HT1080 (cell line): ENCODE data around the gene PROB1. TPM values are rescaled to one million over a fixed set of nuclear protein-coding genes. Genes with fewer than 3 reads are reported as not detected.
A peak's percentile ranks its signal among the peaks of the same experiment; 100 is the strongest.
"Not testable (repeated sequence)": the region's sequence is repeated elsewhere in the genome, so short reads cannot be mapped to it uniquely, and the experiment has no call there.

Experiments
- DNase-seq: peaks from one replicate; pipeline ENCODE4 v3.0.0-alpha.2; 2015; ENCODE audit warnings: low read depth
- total RNA-seq: library from RNA; depleted of rRNA; stranded (reverse); fragments of >200 nt; shearing (Covaris generic); gene quantifications from 2 replicates; pipeline ENCODE4 v1.2.3, GENCODE V29; 2014

Gene PROB1
- total RNA-seq, 1 experiment from 2014 or later, result 0.53 TPM

DNA sequence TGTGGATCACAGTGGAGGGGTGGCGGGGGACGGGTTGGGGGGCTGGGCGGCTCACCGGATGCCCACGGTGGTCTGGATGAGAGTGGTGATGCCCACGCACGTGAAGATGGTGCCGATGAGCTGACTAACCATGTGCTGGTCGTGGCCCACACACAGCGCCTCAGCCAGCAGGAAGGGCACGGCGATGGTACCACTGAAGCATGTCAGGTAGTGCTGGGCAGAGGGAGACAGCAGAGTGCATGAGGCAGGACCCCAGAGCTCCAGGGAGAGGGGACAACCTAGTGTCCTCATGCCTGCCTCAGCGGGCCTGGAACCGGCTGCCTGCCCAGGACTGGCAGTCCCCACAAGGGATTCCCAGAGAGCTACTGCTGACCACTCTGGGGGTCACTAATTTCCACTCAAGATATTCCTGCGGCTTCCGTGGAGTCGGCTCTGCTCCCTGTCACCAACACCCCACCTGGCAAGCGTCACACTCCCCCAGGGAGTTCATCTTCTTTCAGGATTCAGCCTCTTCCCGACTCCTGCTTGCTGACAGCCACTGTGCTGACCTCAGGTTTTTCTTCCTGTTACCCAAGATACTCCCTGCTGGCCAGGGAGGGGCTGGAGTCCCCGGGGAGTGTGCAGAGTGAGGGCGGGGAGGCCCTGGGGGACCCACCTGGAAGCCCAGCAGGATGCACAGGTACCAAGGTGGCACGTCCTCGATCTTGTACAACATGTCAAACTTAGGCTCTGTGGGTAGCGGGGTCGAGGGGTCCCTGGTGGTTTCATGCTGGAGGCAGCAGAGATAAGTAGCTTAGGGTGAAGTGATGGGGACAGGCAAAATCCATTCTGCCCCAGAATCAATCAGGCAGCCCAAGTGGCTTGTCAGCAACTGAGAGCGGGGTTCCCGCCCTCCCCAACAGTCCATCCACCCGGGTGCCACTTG, 12.8 kb downstream of the PROB1 start:
- no peak for DNase-seq

DNA sequence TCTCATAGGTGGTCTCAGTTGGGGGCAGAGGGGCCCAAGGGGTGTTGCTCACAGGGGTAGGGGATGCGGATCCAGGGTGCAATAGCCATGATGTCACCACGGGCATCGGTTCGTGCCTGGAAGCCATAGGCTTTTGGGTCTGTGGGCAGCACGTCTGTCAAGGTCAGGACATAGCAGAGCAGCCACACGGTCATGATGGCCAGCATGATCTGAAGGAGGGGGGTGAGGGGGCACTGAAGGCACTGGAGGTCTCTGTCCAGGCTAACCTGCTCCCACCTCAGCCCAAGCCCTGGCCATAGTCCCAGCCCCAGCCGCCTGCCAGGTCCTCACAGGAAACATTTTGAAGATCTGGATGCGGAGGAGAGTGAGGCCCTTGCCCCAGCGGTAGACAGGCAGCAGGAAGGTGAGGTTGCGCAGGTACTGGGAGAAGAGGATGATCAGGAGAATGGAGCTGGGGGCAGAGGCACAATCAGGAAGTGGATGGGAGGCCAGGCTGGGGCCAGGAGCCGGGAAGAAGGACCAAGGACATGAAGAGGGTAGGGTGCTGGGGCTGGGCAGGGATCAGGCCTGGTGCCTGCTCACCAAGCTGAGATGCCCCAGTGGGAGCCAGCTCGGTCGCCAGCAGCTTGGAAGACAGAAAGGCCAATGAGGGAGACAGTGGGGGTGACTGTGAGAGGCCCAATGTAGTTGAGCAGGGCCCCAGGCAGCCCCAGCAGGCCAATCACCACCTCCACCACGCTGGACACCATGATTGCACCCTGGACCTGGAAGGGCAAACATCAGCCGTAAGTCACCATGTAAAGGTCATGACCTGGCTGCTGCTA, 15.1 kb downstream of the PROB1 start:
- DNase-seq, result no peak

DNA sequence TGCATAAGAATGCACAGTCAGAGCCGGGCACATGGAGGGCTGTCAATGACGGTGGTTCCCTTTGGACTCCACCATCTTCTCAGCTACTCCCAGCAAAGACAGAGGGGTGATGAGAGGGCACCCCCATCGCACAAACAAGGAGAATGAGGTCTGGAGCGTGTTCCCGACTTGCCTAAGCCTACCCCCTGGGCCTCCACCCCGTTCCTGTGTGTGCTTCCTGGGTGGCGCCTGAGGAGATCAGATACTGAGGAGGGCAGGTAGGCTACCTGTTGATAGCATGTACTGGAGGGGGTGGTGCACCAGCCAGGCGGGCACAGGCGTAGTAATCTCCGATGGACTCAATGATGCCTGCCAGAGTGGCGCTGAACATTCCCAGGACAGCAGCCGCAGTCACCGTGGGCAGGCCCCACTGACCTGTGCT, 16.0 kb downstream of the PROB1 start:
- DNase-seq, result no peak

DNA sequence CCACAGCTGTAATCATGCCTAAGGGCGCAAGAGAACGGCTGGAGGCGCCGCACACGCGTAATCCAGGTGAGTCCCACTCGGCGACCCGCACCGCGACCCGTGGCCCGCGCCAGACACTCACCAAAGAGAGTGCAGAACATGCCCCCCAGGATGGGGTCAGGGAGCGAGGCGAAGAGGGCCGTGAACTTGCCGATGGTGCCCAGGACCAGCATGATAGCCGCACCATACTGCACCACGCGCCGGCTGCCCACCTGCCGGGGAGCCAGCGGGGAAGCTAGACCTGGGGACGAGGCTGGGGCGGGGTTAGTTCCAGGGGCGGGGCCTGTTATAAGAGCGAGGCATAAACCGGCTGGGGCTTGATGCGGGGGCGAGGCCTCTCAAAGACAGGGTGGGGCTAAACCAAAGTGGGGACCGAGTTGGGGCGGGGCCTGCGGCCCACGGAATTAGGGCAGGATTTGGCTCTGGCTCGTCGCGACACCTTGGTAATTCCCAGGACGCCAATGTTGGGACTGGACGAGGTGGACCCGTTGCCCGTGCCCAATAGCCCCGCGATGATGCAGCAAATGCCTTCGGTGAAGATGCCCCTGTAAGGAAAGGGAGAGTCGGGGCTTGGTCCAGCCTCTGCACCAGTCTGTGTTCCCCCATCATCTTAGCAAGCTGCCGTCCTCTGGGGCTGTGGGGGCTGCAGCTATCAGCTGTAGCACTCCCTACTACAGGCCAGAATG, 16.6 kb downstream of the PROB1 start:
- DNase-seq, result no peak

DNA sequence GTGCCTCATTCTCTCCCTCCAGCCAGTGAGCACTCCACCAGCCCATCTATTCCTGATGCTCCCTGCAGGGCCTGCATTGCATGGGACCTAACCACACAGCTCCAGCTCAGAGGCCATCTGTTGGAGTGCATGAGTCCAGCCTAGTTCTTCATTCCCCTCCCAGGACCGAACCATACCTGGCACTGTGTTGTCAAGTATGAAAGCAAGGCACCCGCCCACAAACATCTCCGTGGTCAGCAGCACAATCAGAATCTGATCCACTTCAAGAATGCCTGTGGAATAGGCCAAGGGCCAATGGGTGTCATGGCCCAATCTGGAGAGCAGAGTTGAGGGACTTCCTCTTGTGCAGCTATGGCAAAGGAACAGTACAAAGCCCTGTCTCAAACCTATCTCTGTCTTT, 17.7 kb downstream of the PROB1 start:
- DNase-seq, result no peak

DNA sequence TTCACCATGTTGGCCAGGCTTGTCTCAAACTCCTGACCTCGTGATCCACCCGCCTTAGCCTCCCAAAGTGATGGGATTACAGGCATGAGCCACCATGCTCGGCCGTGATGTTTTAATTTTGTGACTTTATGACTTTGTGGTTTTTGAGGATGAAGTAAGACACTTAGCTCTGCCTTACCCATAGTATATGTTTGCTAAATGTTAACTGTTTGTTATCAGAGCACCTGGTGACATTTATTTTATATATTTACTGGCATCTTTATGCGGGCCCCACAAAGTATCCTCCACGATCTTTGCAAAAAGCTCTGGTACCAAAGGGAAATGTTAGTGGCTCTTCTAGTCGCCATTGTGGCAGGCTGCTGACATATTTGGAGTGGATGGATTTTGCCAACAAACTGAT, 18.5 kb downstream of the PROB1 start:
- DNase-seq, result no peak

DNA sequence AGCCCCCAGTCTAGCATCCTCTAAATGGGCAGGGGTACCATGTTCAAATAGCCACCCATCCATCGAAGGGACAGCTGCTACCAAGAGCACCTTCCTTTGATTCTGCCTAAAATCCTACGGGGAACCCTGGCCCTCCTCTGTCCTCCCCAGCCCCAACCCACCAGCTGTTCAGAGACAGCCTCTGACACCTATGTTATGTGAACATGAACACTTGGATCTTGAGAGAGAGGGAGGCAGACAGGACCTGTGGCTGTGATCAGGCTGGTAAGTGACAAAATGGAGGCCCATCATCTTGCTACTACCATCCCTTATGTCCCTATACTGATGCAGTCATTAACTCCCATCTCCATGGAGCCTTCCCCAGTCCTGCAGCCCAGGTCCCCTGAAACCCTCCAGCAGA, 20.0 kb downstream of the PROB1 start:
- no peak for DNase-seq

DNA sequence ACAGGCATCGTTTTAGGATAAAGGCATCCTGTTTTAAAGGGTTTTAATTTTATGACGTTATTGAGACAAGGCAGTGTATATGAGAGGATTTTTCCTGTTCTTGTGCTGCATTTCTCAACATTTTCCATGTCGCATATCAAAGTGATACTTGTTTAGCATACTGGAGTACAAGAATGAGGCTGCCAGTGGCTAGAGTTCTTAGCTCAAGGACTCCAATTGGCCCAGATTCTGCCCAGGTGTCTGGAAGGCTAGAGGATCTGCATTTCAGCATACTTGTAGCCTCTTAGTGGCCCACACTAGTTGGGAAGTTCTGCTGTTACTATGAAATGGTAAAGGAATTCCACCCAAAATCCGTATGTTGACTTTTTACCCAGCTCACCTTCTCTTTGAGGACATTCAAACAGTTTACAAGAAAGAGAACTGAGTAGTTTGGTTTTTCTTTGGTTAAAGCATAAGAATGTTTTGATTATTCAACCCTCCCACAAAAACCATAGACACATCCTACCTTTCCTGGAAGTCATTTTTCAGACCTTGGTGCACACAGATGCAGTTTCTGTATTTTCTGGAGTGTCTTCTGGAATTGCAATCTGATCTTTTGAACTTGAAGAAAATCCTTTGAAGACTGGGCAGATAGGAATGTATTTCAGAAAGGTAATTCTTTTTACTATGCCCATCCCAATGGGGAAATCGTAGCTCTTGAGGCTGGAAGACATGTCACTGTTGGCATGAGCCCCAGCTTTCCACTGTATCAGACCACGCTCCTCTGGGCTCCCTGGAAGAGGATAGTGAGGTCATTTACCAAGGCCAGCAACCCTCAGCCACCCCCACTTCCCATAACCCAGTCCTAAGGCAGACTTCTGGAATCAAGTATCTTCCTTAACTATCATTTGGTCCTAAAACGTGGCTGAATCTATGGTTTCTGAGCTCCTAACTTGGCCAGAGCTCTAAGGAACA, 23.1 kb downstream of the PROB1 start:
- no peak for DNase-seq

DNA sequence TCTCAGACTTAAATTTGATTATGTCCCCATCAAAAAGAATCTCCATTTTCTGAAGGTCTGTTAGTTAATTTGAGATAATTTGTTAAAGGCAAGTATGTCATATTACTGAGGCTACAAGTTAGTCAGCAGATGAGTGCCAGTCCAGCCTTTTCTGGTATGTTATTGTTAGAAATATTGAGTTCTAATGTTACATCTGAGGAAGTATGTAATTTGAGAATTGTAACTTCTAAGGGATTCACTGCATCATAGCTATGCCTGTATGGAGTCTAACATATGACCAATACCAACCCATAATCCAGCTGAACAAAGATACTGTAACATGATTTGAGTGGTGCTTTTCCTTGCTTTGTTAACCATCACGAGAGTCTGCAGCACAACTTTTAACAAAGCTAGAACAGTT, 25.7 kb downstream of the PROB1 start:
- peak; percentile 35 for DNase-seq

DNA sequence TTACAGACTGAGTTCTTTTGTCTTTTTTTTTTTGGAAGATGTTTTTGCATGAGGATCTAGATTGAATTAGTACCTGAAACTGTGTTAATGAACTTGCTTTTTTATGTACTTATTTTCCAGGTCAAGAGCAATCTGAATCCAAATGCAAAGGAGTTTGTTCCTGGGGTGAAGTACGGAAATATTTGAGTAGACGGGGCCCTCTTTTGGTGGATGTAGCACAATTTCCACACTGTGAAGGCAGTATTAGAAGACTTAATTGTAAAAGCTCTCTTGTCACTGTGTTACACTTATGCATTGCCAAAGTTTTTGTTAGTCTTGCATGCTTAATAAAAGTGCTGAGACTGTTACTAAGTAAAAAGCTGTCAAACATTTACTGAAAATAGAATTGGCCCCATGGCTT, 26.3 kb downstream of the PROB1 start:
- no peak for DNase-seq

DNA sequence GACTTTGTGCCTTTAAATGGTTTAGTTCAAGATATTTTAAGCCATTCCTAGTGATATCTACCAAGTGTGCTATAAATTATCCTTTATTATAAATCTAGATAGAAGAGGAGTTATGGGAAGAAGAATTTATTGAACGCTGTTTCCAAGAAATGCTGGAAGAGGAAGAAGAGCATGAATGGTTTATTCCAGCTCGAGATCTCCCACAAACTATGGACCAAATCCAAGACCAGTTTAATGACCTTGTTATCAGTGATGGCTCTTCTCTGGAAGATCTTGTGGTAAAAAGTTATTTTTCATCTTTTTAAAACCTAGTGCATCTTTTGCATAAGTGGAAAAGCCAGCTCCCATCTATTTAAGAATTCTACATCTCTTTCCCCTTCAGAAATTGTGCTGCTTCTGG, 30.4 kb downstream of the PROB1 start:
- no peak for DNase-seq

DNA sequence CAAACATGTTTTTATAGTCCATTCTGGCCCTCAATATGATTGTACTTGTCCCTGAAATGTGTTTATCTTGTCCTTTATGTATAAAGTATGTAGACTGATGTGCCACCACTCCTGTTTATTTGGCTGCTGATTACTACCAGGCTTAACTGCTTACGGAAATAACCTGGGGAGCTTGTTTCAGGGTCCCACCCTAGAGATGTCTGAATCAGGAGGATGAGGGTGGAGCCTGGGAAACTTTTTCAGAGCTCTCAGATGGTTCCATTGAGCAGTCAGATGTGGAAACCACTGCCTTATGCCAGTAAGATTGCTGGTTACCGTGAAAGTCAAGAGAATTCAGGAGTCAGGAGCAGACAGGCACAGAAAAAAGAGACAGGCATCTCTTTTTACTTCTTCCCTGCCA, 31.0 kb downstream of the PROB1 start:
- no peak for DNase-seq

DNA sequence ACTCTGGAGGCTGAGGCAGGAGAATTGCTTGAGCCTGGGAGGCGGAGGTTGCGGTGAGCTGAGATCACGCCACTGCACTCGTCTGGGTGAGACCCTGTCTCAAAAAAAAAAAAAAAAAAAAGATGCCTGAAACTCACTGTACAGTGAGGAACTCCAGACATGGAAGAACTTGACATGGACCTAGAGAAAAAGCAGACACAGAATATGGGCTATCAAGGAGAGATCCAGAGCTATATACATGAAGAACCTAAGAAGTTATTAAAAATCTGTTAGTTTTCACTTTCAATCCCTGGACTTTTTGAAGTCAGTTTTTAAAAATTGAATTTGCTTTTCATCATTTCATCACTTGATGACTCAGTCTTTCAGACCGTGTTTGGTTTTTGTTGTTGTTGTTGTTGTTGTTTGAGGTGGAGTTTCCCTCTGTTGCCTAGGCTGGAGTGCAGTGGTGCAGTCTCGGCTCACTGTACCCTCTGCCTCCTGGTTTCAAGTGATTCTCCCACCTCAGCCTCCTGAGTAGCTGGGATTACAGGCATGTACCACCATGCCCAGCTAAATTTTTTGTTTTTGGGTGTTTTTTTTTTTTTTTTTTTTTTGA, 33.0 kb downstream of the PROB1 start:
- DNase-seq, result no peak

DNA sequence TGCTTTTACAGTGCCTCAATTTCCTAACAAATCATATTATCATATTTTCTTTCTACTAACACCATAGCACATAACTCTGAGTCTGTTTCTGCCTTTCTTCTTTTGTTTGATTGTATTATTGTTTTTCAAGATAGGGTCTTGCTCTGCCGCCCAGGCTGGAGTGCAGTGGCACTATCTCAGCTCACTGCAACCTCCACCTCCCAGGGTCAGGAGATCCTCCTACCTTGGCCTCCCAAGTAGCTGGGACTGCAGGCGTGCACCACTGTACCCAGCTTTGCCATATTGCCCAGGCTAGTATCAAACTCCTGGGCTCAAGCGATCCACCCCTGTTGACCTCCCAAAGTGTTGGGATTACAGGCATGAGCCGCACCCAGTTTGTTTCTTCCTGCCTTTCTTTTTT, 34.5 kb downstream of the PROB1 start:
- no peak for DNase-seq

DNA sequence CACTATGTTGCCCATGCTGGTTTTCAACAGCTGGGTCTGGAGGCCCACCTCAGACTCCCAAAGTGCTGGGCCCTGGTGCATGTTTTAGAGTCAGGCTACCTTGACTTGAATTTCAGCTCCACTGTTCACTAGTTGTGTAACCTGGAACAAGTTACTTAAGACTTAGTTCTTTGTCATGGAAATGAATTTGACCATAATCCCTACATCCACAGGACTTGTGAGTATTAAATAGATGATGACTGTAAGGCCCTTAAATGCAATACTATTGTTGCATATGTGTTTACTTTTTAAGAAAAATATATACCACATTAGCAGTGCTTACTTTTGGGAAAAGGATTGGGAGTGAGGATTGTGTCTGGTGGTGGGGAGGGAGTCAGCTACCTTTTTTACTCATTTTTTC, 36.8 kb downstream of the PROB1 start:
- no peak for DNase-seq

DNA sequence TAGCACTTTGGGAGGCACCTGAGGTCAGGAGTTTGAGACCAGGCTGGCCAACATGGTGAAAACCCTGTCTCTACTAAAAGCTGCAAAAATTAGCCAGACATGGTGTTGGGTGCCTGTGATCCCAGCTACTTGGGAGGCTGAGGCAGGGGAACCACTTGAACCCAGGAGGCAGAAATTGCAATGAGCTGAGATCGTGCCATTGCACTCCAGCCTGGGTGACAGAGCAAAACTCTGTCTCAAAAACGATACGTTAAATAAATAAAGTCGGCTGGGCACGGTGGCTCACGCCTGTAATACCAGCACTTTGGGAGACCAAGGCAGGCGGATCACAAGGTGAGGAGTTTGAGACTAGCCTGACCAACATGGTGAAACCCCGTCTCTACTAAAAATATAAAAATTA, 39.0 kb downstream of the PROB1 start:
- not testable (repeated sequence) for DNase-seq

DNA sequence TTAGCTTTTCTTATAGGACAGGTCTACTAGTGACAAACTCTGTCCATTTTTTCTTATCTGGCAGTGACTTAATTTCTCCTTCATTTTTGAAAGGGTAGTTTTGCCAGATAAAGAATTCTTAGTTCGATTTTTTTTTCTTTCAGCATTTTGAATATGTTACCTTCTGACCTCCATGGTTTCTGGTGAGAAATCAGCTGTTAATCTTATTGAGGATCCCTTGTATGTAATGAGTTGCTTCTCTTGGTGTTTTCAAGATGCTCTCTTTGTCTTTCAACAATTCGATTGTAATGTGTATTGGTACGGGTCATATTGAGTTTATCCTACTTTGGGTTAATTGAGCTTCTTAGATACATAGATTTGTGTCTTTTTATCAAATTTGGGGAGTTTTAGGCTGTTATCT, 40.7 kb downstream of the PROB1 start:
- no peak for DNase-seq

DNA sequence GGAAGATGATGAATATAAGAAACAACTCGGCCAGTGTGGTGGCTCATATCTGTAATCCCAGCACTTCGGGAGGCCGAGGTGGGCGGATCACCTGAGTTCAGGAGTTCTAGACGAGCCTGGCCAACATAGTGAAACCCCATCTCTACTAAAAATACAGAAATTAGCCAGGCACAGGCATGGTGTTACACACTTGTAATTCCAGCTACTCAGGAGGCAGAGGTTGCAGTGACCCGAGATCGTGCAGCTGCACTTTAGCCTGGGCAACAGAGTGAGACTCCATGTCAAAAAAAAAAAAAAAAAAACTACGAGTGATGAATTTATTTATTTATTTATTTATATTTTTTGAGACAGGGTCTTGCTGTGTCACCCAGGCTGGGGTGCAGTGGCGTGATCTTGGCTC, 47.0 kb downstream of the PROB1 start:
- not testable (repeated sequence) for DNase-seq

DNA sequence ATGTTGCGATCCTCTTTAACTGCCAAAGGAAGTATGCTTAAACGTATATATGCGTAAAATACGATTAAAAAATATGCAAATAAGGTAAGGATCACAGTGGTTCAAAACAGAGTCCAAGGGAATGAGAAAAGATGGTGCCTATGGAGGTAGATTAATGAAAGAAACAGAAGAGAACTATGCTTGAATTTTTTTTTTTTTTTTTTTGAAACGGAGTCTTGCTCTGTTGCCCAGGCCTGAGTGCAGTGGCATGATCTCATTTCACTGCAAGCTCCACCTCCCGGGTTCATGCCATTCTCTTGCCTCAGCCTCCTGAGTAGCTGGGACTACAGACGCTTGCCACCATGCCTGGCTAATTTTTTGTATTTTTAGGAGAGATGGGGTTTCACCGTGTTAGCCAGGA, 49.5 kb downstream of the PROB1 start:
- DNase-seq, result not testable (repeated sequence)

DNA sequence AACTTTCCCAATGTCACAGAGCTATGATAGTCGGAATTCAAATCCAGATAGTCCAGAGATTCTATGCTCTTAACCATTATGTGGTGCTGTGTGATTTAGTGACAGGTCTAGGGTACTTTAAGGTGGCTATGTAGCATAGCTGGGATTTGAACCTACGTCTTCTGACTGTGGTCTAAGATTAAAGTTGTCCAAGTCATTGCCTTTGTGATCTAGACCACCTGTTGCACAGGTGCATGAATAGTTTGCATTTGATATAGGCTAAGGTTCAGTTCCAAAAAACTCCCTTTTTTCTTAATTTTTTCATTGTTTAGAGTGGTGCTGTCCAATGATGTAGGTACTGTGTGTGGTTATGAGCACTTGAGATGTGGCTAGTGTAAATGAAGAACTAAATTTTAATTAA, 50.7 kb downstream of the PROB1 start:
- no peak for DNase-seq
